Thyroid gland (tissue), 4 donors: ENCODE measurements around the gene FAM83C. TPM values are rescaled to one million over a fixed set of nuclear protein-coding genes. Genes with fewer than 3 reads are reported as not detected.
A peak's percentile ranks its signal among the peaks of the same experiment; 100 is the strongest.
"Not testable (repeated sequence)": the region's sequence is repeated elsewhere in the genome, so short reads cannot be mapped to it uniquely, and the experiment has no call there.

Experiments
- DNase-seq, 2 donors: peaks; one replicate each; pipeline ENCODE4 v3.0.0-alpha.2; 2019
- H3K27ac ChIP-seq, 3 donors: fragments of 200-600 bp; sonication (generic); 1 replicate in 2 of 3; 2 replicates in 1 of 3; pipeline ENCODE4 v1.5.1; 2016 to 2019; ENCODE audit warnings: mild to moderate bottlenecking in 1 of 3, moderate library complexity in 1 of 3
- H3K27me3 ChIP-seq: fragments of 200-600 bp; sonication (generic); one replicate; pipeline ENCODE4 v1.5.1; 2019
- H3K36me3 ChIP-seq, 2 donors: fragments of 200-600 bp; sonication (generic); one replicate each; pipeline ENCODE4 v1.5.1; 2016 to 2019
- H3K4me1 ChIP-seq, 2 donors: fragments of 200-600 bp; sonication (generic); one replicate each; pipeline ENCODE4 v1.5.1; 2017 to 2019
- H3K4me3 ChIP-seq, 3 donors: fragments of 200-600 bp; sonication (generic); replicated peaks in 1 of 3; 1 replicate in 2 of 3; 2 replicates in 1 of 3; pipeline ENCODE4 v1.5.1; 2016; ENCODE audit warnings: mild to moderate bottlenecking in 1 of 3
- H3K9me3 ChIP-seq: fragments of 200-600 bp; sonication (generic); one replicate; pipeline ENCODE4 v1.5.1; 2017
- POLR2A ChIP-seq, 2 donors: fragments of 450-650 bp; IDR thresholded peaks; one replicate each; pipeline ENCODE4 v1.6.1; 2017; ENCODE audit warnings: antibody characterized with exemption in 2 of 2, mild to moderate bottlenecking in 2 of 2, moderate library complexity in 1 of 2
- WGBS, 2 donors: methylation state at CpG; one replicate each; pipeline ENCODE4 v1.1.5; 2017; 5-methylcytosine and 5-hydroxymethylcytosine counted together
- intact Hi-C: fragments of 100-400 bp; cut with DNase I; formaldehyde crosslinking; loops from one replicate; pipeline ENCODE4 v1.15.1; 2023
- total RNA-seq, 4 donors: library from RNA; depleted of rRNA; stranded (reverse); fragments of >200 nt; gene quantifications; one replicate each; pipeline ENCODE4 v1.2.3, GENCODE V29; 2016
- TF ChIP-seq, protein P1 (sequence below), 6 experiments: fragments of 200-600 bp in 3 of 6; fragments of 450-650 bp in 3 of 6; sonication (generic) in 3 of 6; IDR thresholded peaks; one replicate each; pipeline ENCODE4 v1.5.1; 2016 to 2019; ENCODE audit warnings: antibody characterized with exemption in 6 of 6, mild to moderate bottlenecking in 2 of 6, inconsistent platforms in 1 of 6, moderate library complexity in 1 of 6

Gene FAM83C
- total RNA-seq, 4 donors from 2014 or later = not detected

DNA sequence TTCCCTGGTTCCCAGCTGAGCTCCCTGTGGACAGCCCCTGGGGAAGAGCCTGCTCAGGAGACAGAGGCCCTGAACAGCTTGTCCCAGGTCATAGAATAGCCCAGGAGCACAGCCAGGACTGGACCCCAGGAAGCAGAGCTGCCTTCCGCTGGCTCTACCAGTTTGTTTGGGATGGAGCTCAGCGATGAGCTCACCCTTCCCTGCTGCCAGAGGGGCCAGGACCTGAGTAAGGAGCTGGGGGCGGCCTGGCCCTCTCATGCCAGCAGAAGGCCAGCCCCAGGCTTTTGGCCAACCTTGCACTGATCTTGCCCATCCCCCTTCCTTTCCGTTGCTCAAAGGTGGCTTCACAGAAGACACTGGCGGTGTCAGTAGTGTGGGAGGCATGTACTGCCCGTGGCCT is 31.8 kb downstream of the FAM83C start:
- H3K27ac ChIP-seq = no peak overlapping the region
- TF ChIP-seq, protein P1, sequence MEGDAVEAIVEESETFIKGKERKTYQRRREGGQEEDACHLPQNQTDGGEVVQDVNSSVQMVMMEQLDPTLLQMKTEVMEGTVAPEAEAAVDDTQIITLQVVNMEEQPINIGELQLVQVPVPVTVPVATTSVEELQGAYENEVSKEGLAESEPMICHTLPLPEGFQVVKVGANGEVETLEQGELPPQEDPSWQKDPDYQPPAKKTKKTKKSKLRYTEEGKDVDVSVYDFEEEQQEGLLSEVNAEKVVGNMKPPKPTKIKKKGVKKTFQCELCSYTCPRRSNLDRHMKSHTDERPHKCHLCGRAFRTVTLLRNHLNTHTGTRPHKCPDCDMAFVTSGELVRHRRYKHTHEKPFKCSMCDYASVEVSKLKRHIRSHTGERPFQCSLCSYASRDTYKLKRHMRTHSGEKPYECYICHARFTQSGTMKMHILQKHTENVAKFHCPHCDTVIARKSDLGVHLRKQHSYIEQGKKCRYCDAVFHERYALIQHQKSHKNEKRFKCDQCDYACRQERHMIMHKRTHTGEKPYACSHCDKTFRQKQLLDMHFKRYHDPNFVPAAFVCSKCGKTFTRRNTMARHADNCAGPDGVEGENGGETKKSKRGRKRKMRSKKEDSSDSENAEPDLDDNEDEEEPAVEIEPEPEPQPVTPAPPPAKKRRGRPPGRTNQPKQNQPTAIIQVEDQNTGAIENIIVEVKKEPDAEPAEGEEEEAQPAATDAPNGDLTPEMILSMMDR (IDR thresholded peaks at IDR 0.05) = no peak
- TF ChIP-seq POLR2A (IDR thresholded peaks at IDR 0.05) = no peak
- DNase-seq = no peak
- 72 to 91% methylated on average over 4 to 6 of the region's 6 CpGs for WGBS, 2 donors
- intact Hi-C loops = no loop called here
- no peaks in the 10 kb centered on the region for H3K9me3 ChIP-seq
- no peaks in the 10 kb centered on the region for H3K36me3 ChIP-seq
- H3K4me3 ChIP-seq = no peak overlapping the region
- no peaks in the 10 kb centered on the region for H3K27me3 ChIP-seq
- H3K4me1 ChIP-seq = peaks cover 21 to 22% of the 10 kb centered on the region in 2 donors

DNA sequence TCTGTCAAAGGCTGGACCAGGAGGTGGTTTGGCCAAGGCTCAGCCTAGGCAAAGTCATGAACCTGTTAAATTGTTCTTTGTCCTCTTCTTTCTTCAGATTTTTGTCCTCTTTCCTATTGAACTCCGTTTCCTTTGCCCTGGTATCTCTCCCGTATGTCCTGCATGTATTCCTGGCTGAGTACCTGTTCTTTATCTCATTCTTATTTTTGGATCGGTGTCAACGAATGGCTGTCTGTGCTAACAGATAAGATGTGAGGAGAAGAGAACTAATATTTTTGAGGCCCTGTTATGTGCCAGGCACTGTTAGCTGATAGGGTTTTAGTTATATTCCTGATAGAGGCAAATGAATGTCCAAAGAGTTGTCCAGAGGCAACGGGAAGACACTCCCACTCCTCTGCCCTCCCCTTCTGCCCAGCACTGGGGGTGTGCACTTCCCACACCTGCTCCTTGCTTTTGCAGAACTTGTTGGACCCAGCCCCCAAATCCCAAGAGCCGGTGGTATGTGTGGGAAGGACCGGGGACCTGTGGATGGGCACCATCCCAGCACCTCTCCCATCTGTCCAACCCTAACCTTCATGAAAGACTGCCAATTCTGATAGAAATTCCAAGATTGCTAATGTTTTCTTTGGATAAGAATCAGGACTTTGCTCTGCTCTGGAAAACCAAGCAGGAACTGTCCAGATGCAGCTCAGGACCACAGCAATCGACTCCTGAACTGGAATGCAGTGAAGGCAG is 34.9 kb downstream of the FAM83C start:
- H3K9me3 ChIP-seq = no peaks in the 10 kb centered on the region
- intact Hi-C loops = no loop called here
- peaks cover 7 to 9% of the 10 kb centered on the region in 2 donors for H3K4me1 ChIP-seq
- H3K4me3 ChIP-seq = no peak overlapping the region
- H3K36me3 ChIP-seq = no peaks in the 10 kb centered on the region
- WGBS, 2 donors = 68 to 76% methylated on average over 8 of the region's 8 CpGs
- TF ChIP-seq, protein P1 (IDR thresholded peaks at IDR 0.05) = no peak
- TF ChIP-seq POLR2A (IDR thresholded peaks at IDR 0.05) = no peak
- no peak for DNase-seq
- peak overlapping the region in 1 of 3 donors; percentile 33 for H3K27ac ChIP-seq
- no peaks in the 10 kb centered on the region for H3K27me3 ChIP-seq

DNA sequence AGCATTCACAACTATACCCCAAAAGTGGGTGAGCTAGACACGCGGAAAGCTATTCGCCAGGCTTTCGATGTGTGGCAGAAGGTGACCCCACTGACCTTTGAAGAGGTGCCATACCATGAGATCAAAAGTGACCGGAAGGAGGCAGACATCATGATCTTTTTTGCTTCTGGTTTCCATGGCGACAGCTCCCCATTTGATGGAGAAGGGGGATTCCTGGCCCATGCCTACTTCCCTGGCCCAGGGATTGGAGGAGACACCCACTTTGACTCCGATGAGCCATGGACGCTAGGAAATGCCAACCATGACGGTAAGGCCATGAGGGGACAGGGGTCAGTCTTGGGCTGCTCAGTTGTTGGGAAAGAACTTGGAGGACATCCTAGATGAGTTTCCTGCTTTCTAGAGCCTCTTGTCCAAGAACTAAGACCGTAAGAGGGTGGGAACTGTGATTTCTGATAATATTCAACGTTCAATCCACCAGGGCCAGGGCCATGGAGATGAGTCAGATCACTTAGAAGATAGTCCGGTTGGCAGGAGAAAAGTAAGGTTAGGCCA is 37.7 kb downstream of the FAM83C start:
- DNase-seq = no peak
- WGBS, 2 donors = 90 to 92% methylated on average over 12 of the region's 12 CpGs
- Histone ChIP-seq H3K27ac (no peak overlapping the region), H3K4me3 (no peak overlapping the region), H3K4me1 (peaks cover 16 to 18% of the 10 kb centered on the region in 2 donors), H3K36me3 (no peaks in the 10 kb centered on the region), H3K27me3 (no peaks in the 10 kb centered on the region), H3K9me3 (no peaks in the 10 kb centered on the region)
- TF ChIP-seq, protein P1 (IDR thresholded peaks at IDR 0.05) = no peak
- TF ChIP-seq POLR2A (IDR thresholded peaks at IDR 0.05) = no peak
- intact Hi-C loops = no loop called here

DNA sequence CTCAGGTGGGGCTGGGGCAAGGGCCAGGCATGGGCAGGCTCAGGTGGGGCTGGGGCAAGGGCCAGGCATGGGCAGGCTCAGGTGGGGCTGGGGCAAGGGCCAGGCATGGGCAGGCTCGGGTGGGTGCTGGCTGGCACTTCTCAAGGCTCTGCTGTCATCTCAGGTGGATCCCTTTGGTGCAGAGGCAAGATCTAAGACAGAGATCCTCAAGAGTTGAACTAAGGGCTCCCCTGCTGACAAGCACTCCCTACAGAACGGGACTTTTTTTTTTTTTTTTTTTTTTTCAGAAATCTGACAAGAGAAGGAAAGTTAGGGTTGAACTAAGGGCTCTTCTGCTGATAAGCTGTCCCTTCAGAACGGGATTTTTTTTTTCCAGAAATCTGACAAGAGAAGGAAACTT is 39.2 kb downstream of the FAM83C start:
- no peaks in the 10 kb centered on the region for H3K27me3 ChIP-seq
- no peaks in the 10 kb centered on the region for H3K36me3 ChIP-seq
- 52 to 73% methylated on average over 3 of the region's 3 CpGs for WGBS, 2 donors
- no peaks in the 10 kb centered on the region for H3K9me3 ChIP-seq
- no peak for DNase-seq
- no peak overlapping the region for H3K27ac ChIP-seq
- TF ChIP-seq, protein P1 (IDR thresholded peaks at IDR 0.05) = no peak
- no peak for TF ChIP-seq POLR2A (IDR thresholded peaks at IDR 0.05)
- H3K4me1 ChIP-seq = peaks cover 16 to 18% of the 10 kb centered on the region in 2 donors
- intact Hi-C loops = no loop called here
- H3K4me3 ChIP-seq = no peak overlapping the region

DNA sequence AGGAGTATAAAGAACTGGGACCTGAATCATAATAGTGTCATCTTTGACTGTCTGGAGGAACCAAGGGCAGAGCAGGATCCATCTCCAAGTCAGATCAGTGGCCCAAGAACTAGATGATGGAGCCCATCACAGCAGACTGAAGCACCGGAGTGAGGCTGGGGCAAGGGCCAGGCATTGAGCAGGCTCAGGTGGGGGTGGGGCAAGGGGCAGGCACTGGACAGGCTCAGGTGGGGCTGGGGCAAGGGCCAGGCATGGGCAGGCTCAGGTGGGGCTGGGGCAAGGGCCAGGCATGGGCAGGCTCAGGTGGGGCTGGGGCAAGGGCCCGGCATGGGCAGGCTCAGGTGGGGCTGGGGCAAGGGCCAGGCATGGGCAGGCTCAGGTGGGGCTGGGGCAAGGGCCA is 39.6 kb downstream of the FAM83C start:
- H3K4me3 ChIP-seq, H3K36me3 ChIP-seq, H3K9me3 ChIP-seq, H3K27me3 ChIP-seq, DNase-seq, intact Hi-C loops: not testable (repeated sequence)
- H3K27ac ChIP-seq = peak overlapping the region in 2 of 3 donors; percentile 49 to 68
- H3K4me1 ChIP-seq = peaks cover 12 to 16% of the 10 kb centered on the region in 2 donors
- WGBS, 2 donors = 100% methylated on average over 1 of the region's 2 CpGs; no CpG with 5 or more reads in 1 of the 2 donors
